ENCODE results near the gene GRM8.
A peak's percentile ranks its signal among the peaks of the same experiment; 100 is the strongest.

The GRM8 gene

GRCh38 chr7:127207806-127208205 lies 44.9 kb downstream of the GRM8 start:
- DNase-seq, result no peak
- H3K9me3 ChIP-seq, result no peaks in the 10 kb centered on the region
- no peaks in the 10 kb centered on the region for H3K36me3 ChIP-seq
- no peak for TF ChIP-seq CTCF (IDR thresholded peaks at IDR 0.05; ENCODE audit: low read depth, low read length)
- no peaks in the 10 kb centered on the region for H3K4me1 ChIP-seq
- H3K27me3 ChIP-seq, result no peaks in the 10 kb centered on the region; the same call in 1 of the 2 replicates
- no peak overlapping the region for H3K4me3 ChIP-seq (ENCODE audit: low read depth, low read length)

GRCh38 chr7:127207230-127207629 lies 45.5 kb downstream of the GRM8 start:
- DNase-seq, result no peak
- H3K4me3 ChIP-seq (ENCODE audit: low read depth, low read length), result no peak overlapping the region
- no peaks in the 10 kb centered on the region for H3K9me3 ChIP-seq
- no peaks in the 10 kb centered on the region for H3K36me3 ChIP-seq
- no peaks in the 10 kb centered on the region; the same call in 1 of the 2 replicates for H3K27me3 ChIP-seq
- H3K4me1 ChIP-seq, result no peaks in the 10 kb centered on the region
- no peak for TF ChIP-seq CTCF (IDR thresholded peaks at IDR 0.05; ENCODE audit: low read depth, low read length)

- Histone ChIP-seq H3K4me1 (no peaks in the 10 kb centered on the region), H3K27me3 (no peaks in the 10 kb centered on the region), H3K36me3 (no peaks in the 10 kb centered on the region), H3K9me3 (no peaks in the 10 kb centered on the region), H3K4me3 (ENCODE audit: low read depth, low read length) (no peak overlapping the region)
- no peak for TF ChIP-seq CTCF (IDR thresholded peaks at IDR 0.05; ENCODE audit: low read depth, low read length)
- DNase-seq, result no peak
Observed at GRCh38 chr7:127194571-127194970, 58.2 kb downstream of the GRM8 start.

GRCh38 chr7:127189886-127190285 lies 62.9 kb downstream of the GRM8 start:
- no peaks in the 10 kb centered on the region for H3K4me1 ChIP-seq
- no peak for TF ChIP-seq CTCF (IDR thresholded peaks at IDR 0.05; ENCODE audit: low read depth, low read length)
- H3K27me3 ChIP-seq, result no peaks in the 10 kb centered on the region
- DNase-seq, result peak; percentile 31
- no peaks in the 10 kb centered on the region for H3K36me3 ChIP-seq
- H3K9me3 ChIP-seq, result no peaks in the 10 kb centered on the region
- no peak overlapping the region for H3K4me3 ChIP-seq (ENCODE audit: low read depth, low read length)

- no peaks in the 10 kb centered on the region for H3K4me1 ChIP-seq
- H3K9me3 ChIP-seq, result no peaks in the 10 kb centered on the region
- no peak for TF ChIP-seq CTCF (IDR thresholded peaks at IDR 0.05; ENCODE audit: low read depth, low read length)
- H3K27me3 ChIP-seq, result no peaks in the 10 kb centered on the region
- no peak overlapping the region for H3K4me3 ChIP-seq (ENCODE audit: low read depth, low read length)
- H3K36me3 ChIP-seq, result no peaks in the 10 kb centered on the region
- no peak for DNase-seq
Observed at GRCh38 chr7:127189074-127189473, 63.7 kb downstream of the GRM8 start.

- Histone ChIP-seq H3K27me3 (no peaks in the 10 kb centered on the region), H3K9me3 (no peaks in the 10 kb centered on the region), H3K4me3 (ENCODE audit: low read depth, low read length) (no peak overlapping the region)
Observed at GRCh38 chr7:127187740-127188139, 65.0 kb downstream of the GRM8 start.

More at GRCh38 chr7:127187740-127188139, 65.0 kb downstream of the GRM8 start:
- Histone ChIP-seq H3K4me1 (no peaks in the 10 kb centered on the region), H3K36me3 (no peaks in the 10 kb centered on the region)
- TF ChIP-seq CTCF (IDR thresholded peaks at IDR 0.05; ENCODE audit: low read depth, low read length), result no peak
- no peak for DNase-seq

Data from BE2C (cell line).